HepG2 (cell line): Measurements from ENCODE around the gene ATP6V1D. TPM values are rescaled to one million over a fixed set of nuclear protein-coding genes. Genes with fewer than 3 reads are reported as not detected.

Experiments used
- ATAC-seq: fragments of 200-7000 bp; cut with Tn5 transposase; 3 replicates; pipeline ENCODE4 v1.9.1; 2020; ENCODE audit warnings: mild to moderate bottlenecking, moderate library complexity
- BruUV-seq: library from RNA; stranded (reverse); fragments of 400-500 nt; replicated peaks from 2 replicates; lab custom pipeline; 2021; lab: Mats Ljungman, UMichigan
- CTCF ChIA-PET: fragments of 300-600 bp; formaldehyde crosslinking; extraction: SDS; loops from one replicate; lab custom pipeline; 2021; ENCODE audit warnings: low total read pairs, inconsistent platforms, low intra/inter-chr PET ratio; lab: Yijun Ruan, JAX
- POLR2A ChIA-PET: fragments of 350-600 bp; sonication (Branson Sonifier 250); formaldehyde crosslinking; loops from one replicate; lab custom pipeline; 2020; ENCODE audit warnings: antibody characterized with exemption, inconsistent platforms; lab: Yijun Ruan, JAX
- DNase-seq: peaks from one replicate; pipeline ENCODE4 v3.0.0-alpha.2; 2015; ENCODE audit warnings: low spot score
- FAIRE-seq: peaks from 3 replicates; lab custom pipeline; 2011; peaks lifted over from hg19 to GRCh38; lab: Jason Lieb, UNC
- H2AFZ ChIP-seq: one replicate; pipeline ENCODE4 v1.6.1; 2011; ENCODE audit warnings: low read length, inconsistent platforms
- H3K27ac ChIP-seq: fragments of 300-600 bp; 3 replicates; pipeline ENCODE4 v1.8.0; 2011; ENCODE audit warnings: mixed run types, mild to moderate bottlenecking, mixed read lengths, low read length, inconsistent platforms; ENCODE audit not compliant: insufficient read depth; ENCODE audit errors: extremely low read length
- H3K27me3 ChIP-seq, 2 experiments: fragments of 200-600 bp in 1 of 2; 2 replicates in 1 of 2; 3 replicates in 1 of 2; pipeline versions ENCODE4 v1.6.0 to v1.8.0; 2011; ENCODE audit warnings: low read length in 2 of 2, mild to moderate bottlenecking in 2 of 2, moderate library complexity in 2 of 2, inconsistent platforms in 1 of 2; ENCODE audit not compliant: insufficient read depth in 2 of 2, control insufficient read depth in 1 of 2
- H3K36me3 ChIP-seq, 2 experiments: fragments of 200-600 bp in 1 of 2; replicated peaks in 1 of 2; 2 replicates in 1 of 2; 3 replicates in 1 of 2; pipeline versions ENCODE4 v1.5.1 to v1.8.0; 2011; ENCODE audit warnings: low read length in 2 of 2, inconsistent platforms in 1 of 2; ENCODE audit not compliant: insufficient read depth in 2 of 2, control insufficient read depth in 1 of 2
- H3K4me1 ChIP-seq: 2 replicates; pipeline ENCODE4 v1.5.1; 2012; ENCODE audit warnings: low read length, inconsistent platforms; ENCODE audit not compliant: insufficient read depth
- H3K4me2 ChIP-seq: 2 replicates; pipeline ENCODE4 v1.6.0; 2011; ENCODE audit warnings: low read depth, low read length, inconsistent platforms
- H3K4me3 ChIP-seq, 3 experiments: fragments of 200-600 bp in 1 of 3; sonication (generic), shearing (Covaris generic) in 1 of 3; replicated peaks in 1 of 3; 2 replicates each; pipeline ENCODE4 v1.5.1; 2011 to 2016; ENCODE audit warnings: low read length in 3 of 3, inconsistent platforms in 2 of 3, low read depth in 2 of 3, mild to moderate bottlenecking in 2 of 3, control low read depth in 1 of 3, mixed read lengths in 1 of 3; ENCODE audit not compliant: insufficient read depth in 1 of 3
- H3K79me2 ChIP-seq: one replicate; pipeline ENCODE4 v1.6.1; 2011; ENCODE audit warnings: low read length, inconsistent platforms; ENCODE audit not compliant: insufficient read depth
- H3K9ac ChIP-seq: 2 replicates; pipeline ENCODE4 v1.6.0; 2011; ENCODE audit warnings: mild to moderate bottlenecking, low read depth, low read length, inconsistent platforms; ENCODE audit not compliant: insufficient read depth
- H3K9me3 ChIP-seq: 2 replicates; pipeline ENCODE4 v1.5.1; 2012; ENCODE audit warnings: mild to moderate bottlenecking, low read length
- H4K20me1 ChIP-seq: 2 replicates; pipeline ENCODE4 v1.6.0; 2011; ENCODE audit warnings: inconsistent platforms, mild to moderate bottlenecking, low read length, moderate library complexity; ENCODE audit not compliant: insufficient read depth
- KLF13 ChIP-seq: sonication (generic); formaldehyde crosslinking; IDR thresholded peaks from 2 replicates; pipeline ENCODE4 v1.4.0; 2020; ENCODE audit warnings: mild to moderate bottlenecking, missing genetic modification reagents
- MAFF ChIP-seq: IDR thresholded peaks from 2 replicates; pipeline ENCODE4 v1.6.1; 2011; ENCODE audit warnings: low read depth, low read length, improper control_type of control experiment
- MAFK ChIP-seq, 2 experiments: IDR thresholded peaks in 1 of 2; conservative IDR thresholded peaks in 1 of 2; 2 replicates each; pipeline ENCODE4 v1.6.1; 2011; ENCODE audit warnings: improper control_type of control experiment in 2 of 2, low read length in 2 of 2
- MTF1 ChIP-seq: sonication (generic); formaldehyde crosslinking; IDR thresholded peaks from 2 replicates; pipeline ENCODE4 v1.5.0; 2020; ENCODE audit warnings: missing genetic modification reagents
- REST ChIP-seq, 2 experiments: IDR thresholded peaks; 2 replicates each; pipeline ENCODE4 v1.6.1; 2011 to 2012; ENCODE audit warnings: low read length in 2 of 2, borderline replicate concordance in 1 of 2, low read depth in 1 of 2, mild to moderate bottlenecking in 1 of 2, moderate library complexity in 1 of 2
- SP140L ChIP-seq: sonication (generic); formaldehyde crosslinking; IDR thresholded peaks from 2 replicates; pipeline ENCODE4 v1.4.0; 2020; ENCODE audit warnings: missing genetic modification reagents, borderline replicate concordance
- ZNF318 ChIP-seq: sonication (generic); formaldehyde crosslinking; IDR thresholded peaks from 2 replicates; pipeline ENCODE4 v1.4.0; 2020; ENCODE audit warnings: mild to moderate bottlenecking, missing genetic modification reagents
- ZNF331 ChIP-seq: sonication (generic); formaldehyde crosslinking; IDR thresholded peaks from 2 replicates; pipeline ENCODE4 v1.4.0; 2020; ENCODE audit warnings: missing genetic modification reagents
- ZNF496 ChIP-seq: sonication (generic); formaldehyde crosslinking; IDR thresholded peaks from 2 replicates; pipeline ENCODE4 v1.8.1; 2023; ENCODE audit warnings: mild to moderate bottlenecking, moderate library complexity, missing genetic modification reagents; ENCODE audit not compliant: insufficient replicate concordance
- WGBS: methylation state at CpG from one replicate; pipeline ENCODE4 v1.1.6; 2017; ENCODE audit warnings: low lambda C conversion rate; 5-methylcytosine and 5-hydroxymethylcytosine counted together
- in situ Hi-C: cut with HindIII; loops from 2 replicates; pipeline ENCODE4 v1.10.0; 2017; ENCODE audit warnings: low pct_unique_long_range_greater_than_20kb; ENCODE audit not compliant: extremely low pct_ligation_motif_present
- intact Hi-C: fragments of 100-400 bp; cut with micrococcal nuclease; formaldehyde crosslinking; loops from one replicate; pipeline ENCODE4 v1.10.0; 2022; ENCODE audit not compliant: unreplicated experiment
- polyA plus RNA-seq, 8 experiments: library from polyadenylated mRNA; depleted of rRNA in 3 of 8; stranded (reverse) in 7 of 8; unstranded in 1 of 8; fragments of >200 nt; fragmentation: Illumina TruSeq in 4 of 8; extraction: Trizol in 4 of 8; gene quantifications; 2 replicates each; pipeline versions ENCODE4 v1.2.1 to v1.2.3, GENCODE V29; 2011 to 2016; ENCODE audit warnings: low read depth in 4 of 8, missing spikeins in 1 of 8, mixed read lengths in 1 of 8; ENCODE audit not compliant: insufficient read depth in 1 of 8
- total RNA-seq, 5 experiments: library from RNA; depleted of rRNA; stranded (reverse); fragments of >200 nt; fragmentation: Illumina TruSeq; extraction: Trizol; gene quantifications; 2 replicates each; pipeline ENCODE4 v1.2.3, GENCODE V29; 2016; ENCODE audit warnings: low read depth in 1 of 5

ATP6V1D gene
- total and polyA plus RNA-seq, 2 of the 13 experiments (the other 11 are each of a cell fraction or from before 2014, with no cell fraction given) = 16.8 to 53.9 TPM

DNA sequence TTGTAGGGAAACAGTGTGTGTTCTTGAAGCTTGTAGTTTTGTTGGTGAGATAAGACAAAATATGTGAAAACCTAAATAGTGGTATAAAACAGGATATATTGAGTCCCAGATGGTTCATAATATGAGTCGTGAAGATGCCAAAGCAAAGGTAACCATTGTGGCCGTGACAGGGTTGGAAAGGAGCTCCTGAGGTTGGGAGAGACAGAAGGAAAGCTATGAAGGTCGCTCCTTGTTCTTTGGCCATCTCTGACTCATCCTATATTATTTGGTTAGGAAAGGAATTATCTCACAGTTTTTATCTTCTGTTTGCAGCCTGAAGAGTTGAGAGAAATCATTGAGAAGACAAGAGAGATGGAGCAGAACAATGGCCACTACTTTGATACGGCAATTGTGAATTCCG is 27.1 kb downstream of the ATP6V1D start (continued):
- TF ChIP-seq ZNF318 = no peak
- TF ChIP-seq SP140L (CRISPR knock-in tag) = no peak
- no peak for TF ChIP-seq ZNF331 (CRISPR knock-in tag)

DNA sequence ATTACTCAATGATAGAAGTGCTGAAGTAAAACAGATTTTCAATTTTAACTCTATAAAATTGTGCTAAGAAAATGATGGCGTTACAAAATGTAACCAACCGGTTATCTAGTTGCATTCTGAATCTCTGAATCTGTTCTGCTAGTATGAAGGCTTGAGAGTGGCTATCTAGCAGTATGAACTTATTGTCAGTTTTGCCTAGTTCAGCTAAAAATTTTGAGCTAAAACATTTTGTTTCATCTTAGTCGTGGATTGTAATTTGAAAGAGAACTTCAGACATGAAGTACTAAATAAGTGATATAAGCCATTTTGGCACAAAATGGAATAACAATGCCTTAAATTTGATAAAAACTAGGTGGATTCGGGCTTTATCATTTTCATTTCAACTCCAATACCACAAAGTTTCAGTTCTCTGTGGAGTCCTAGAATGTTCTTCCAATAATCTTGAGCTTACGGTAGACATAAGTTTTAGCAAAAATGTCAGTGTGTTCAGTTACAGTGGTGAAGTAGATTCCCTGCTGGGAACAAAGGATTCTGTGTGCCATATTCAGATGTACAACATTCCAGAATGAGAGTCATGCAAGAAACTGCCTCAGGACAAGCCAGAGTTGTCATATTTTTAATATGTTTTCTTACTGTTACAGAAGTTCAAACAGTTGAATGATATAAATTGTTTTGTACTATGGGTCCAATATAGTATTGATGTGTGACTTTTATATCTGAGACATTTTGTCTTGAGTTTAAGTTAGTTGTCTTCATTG is 28.1 kb downstream of the ATP6V1D start:
- TF ChIP-seq KLF13 (no peak), MAFF (0 out of 2 replicates have a peak, but pooled peaks have one; percentile 1), MAFK (conservative IDR thresholded peaks at IDR 0.05 in 1 of 2, IDR thresholded peaks at IDR 0.05 in 1 of 2; ENCODE audit: low read length in 2 of 2) (peak in 1 of 2 experiments; percentile 51; a peak in 2 of 4 replicates), REST (IDR thresholded peaks at IDR 0.05; ENCODE audit: borderline replicate concordance in 1 of 2, low read depth in 1 of 2, low read length in 2 of 2) (no peak), MTF1 (CRISPR knock-in tag) (no peak), ZNF496 (no peak)
- Histone ChIP-seq H2AFZ (no peak overlapping the region), H3K4me2 (no peak overlapping the region), H3K4me1 (no peaks in the 10 kb centered on the region), H3K9ac (no peak overlapping the region), H3K9me3 (no peaks in the 10 kb centered on the region), H3K4me3 (no peak overlapping the region), H3K27me3 (no peaks in the 10 kb centered on the region), H3K36me3 (peaks cover 4 to 21% of the 10 kb centered on the region in 2 experiments; a peak in 4 of 5 replicates), H3K79me2 (no peaks in the 10 kb centered on the region), H4K20me1 (no peaks in the 10 kb centered on the region), H3K27ac (no peak overlapping the region)
- DNase-seq = no peak
- no peak for ATAC-seq
- POLR2A ChIA-PET = no interaction called here
- intact Hi-C loops = no loop called here
- 100% methylated on average over 5 of the region's 5 CpGs for WGBS
- FAIRE-seq = no peak
- BruUV-seq = no TSS peak
- CTCF ChIA-PET = no interaction called here
- in situ Hi-C loops = no loop called here
